ENCODE results near the gene OPA1. TPM values are rescaled to one million over a fixed set of nuclear protein-coding genes. Genes with fewer than 3 reads are reported as not detected.
"Not testable (repeated sequence)": the region's sequence is repeated elsewhere in the genome, so short reads cannot be mapped to it uniquely, and the experiment has no call there.

Gene OPA1
- total RNA-seq, 1 experiment from 2014 or later: 88.0 TPM

DNA sequence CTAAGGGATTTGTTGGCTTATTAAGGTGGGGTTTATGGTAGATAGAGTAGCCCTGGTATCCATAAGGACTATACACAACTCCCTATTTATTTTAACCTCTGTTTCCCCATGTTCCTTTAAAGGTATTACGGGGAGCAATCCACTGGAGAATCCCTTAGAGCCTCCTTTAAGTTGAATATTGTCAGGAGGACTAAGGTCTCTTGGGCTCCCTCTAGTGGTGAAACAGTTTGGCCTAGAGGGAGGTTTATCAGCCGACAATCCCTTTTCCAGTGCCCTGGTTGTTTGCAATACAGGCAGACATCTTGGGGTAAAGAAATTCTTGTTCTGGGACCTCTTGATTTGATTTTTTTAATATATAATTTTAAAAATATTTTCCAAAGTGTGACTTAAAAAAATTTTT lies 12.9 kb downstream of the OPA1 start:
- Histone ChIP-seq H3K27ac (no peak overlapping the region), H3K4me1 (no peaks in the 10 kb centered on the region), H3K36me3 (peaks cover 8% of the 10 kb centered on the region), H3K9me3 (replicated peaks) (0 out of 2 replicates have a peak, but pooled peaks cover 10% of the 10 kb centered on the region), H3K4me3 (no peak overlapping the region), H3K27me3 (no peaks in the 10 kb centered on the region)
- peak; percentile 66 to 87 for DNase-seq

GRCh38 chr3:193606892-193607291 lies 13.9 kb downstream of the OPA1 start:
- not testable (repeated sequence) for H3K36me3 ChIP-seq; DNase-seq; H3K9me3 ChIP-seq (replicated peaks); H3K27ac ChIP-seq; H3K4me3 ChIP-seq; H3K4me1 ChIP-seq; H3K27me3 ChIP-seq

DNA sequence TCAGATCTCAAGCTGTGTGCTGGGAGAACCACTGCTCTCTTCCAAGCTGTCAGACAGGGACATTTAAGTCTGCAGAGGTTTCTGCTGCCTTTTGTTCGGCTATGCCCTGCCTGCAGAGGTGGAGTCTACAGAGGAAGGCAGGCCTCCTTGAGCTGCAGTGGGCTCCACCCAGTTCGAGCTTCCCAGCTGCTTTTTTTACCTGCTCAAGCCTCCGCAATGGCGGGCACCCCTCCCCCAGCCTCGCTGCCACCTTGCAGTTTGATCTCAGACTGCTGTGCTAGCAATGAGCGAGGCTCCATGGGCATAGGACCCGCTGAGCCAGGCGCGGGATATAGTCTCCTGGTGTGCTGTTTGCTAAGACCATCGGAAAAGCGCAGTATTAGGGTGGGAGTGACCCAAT lies 17.5 kb downstream of the OPA1 start:
- not testable (repeated sequence) for H3K27me3 ChIP-seq, H3K4me3 ChIP-seq, H3K27ac ChIP-seq, H3K4me1 ChIP-seq, DNase-seq
- Histone ChIP-seq H3K9me3 (replicated peaks) (peaks cover 17% of the 10 kb centered on the region; the same call in 1 of the 2 replicates), H3K36me3 (peaks cover 21% of the 10 kb centered on the region)

DNA sequence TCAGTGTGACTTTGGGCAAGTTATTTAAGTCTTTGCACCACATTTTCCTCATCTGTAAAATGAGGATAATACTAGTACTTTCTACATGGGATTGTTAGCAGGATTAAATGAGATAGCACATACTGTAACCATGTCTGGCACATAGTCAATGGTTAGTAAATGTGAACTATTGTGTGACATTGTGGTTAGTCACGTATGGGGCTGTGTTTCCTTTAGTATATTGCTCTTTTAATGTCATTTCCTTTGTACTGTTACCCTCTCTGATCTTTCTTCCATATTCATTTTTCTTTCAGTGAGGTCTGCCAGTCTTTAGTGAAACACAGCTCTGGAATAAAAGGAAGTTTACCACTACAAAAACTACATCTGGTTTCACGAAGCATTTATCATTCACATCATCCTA lies 21.4 kb downstream of the OPA1 start:
- H3K4me1 ChIP-seq: no peaks in the 10 kb centered on the region
- no peak overlapping the region for H3K27ac ChIP-seq

GRCh38 chr3:193617628-193618027 lies 24.6 kb downstream of the OPA1 start:
- Histone ChIP-seq H3K9me3 (replicated peaks) (peaks cover 5% of the 10 kb centered on the region; the same call in 1 of the 2 replicates), H3K36me3 (peaks cover 76% of the 10 kb centered on the region), H3K4me1 (no peaks in the 10 kb centered on the region), H3K27ac (no peak overlapping the region), H3K4me3 (no peak overlapping the region), H3K27me3 (no peaks in the 10 kb centered on the region)
- no peak for DNase-seq

More for the DNA sequence above, 21.4 kb downstream of the OPA1 start:
- no peak for DNase-seq
- H3K9me3 ChIP-seq (replicated peaks): peaks cover 7% of the 10 kb centered on the region; the same call in 1 of the 2 replicates
- H3K36me3 ChIP-seq: peaks cover 57% of the 10 kb centered on the region
- H3K4me3 ChIP-seq: no peak overlapping the region
- no peaks in the 10 kb centered on the region for H3K27me3 ChIP-seq

DNA sequence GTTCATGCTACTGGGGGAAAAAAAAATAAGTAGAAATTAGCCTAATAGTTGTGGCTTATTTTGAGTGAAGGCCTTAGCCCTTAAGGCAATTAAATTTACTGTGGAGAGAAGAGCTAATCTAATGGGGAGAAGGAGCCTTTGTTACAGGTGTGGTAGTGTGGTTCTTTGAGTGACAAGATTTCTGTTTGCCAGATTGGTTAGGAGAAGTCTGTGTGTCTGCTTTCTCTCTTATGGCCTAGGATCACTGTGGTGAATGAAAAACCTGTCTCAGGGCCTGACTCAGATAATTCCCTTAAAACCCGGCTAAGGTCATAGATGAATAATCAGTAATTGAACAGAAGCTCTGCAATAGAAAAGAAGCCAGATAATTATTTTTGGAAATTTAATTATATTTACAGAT lies 27.0 kb downstream of the OPA1 start:
- Histone ChIP-seq H3K27ac (no peak overlapping the region), H3K27me3 (no peaks in the 10 kb centered on the region), H3K36me3 (peaks cover 85% of the 10 kb centered on the region), H3K4me3 (no peak overlapping the region), H3K4me1 (no peaks in the 10 kb centered on the region; the same call in 1 of the 2 replicates), H3K9me3 (replicated peaks) (no peaks in the 10 kb centered on the region)
- no peak for DNase-seq

DNA sequence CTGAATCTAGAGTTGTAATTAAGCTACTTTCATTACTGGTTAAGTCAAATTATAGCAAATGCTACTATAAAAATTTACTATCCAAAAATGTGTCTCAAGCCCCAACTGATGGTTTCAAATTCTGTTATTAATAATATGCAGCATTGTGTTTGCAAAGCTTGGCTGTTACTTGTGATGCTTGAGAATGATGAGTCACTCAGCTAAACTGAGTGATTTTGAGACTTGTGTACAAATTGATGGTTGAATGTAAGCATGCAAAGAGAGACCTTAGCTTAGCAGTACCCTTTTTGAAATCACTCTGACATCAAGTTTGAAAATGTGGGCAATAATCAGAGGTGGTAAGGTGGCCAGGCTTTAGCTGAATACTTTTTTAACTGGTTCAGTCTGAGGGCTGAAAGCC lies 27.6 kb downstream of the OPA1 start:
- Histone ChIP-seq H3K36me3 (peaks cover 85% of the 10 kb centered on the region), H3K9me3 (replicated peaks) (no peaks in the 10 kb centered on the region), H3K4me1 (no peaks in the 10 kb centered on the region; the same call in 1 of the 2 replicates), H3K4me3 (no peak overlapping the region), H3K27me3 (no peaks in the 10 kb centered on the region), H3K27ac (no peak overlapping the region)
- DNase-seq: no peak

DNA sequence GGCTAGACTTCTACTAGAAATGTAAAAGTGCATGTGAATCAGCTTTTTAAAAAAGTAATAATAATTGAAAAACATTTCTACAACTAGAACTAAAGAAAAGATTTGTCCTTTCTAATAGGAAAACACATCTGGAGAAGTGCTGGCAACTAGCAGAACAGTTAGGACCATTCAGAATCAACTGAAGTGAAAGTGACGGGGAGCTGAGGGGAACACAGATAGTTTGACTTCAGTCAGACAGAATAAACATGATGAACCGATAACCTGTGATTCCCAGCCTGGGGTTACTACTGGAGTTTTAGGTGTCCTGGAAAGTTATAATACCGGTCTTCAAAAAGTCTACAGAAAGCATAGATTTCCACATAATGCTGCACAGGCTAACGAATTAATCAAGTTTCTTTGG lies 28.1 kb downstream of the OPA1 start:
- Histone ChIP-seq H3K9me3 (replicated peaks) (no peaks in the 10 kb centered on the region), H3K27ac (no peak overlapping the region), H3K27me3 (no peaks in the 10 kb centered on the region), H3K36me3 (peaks cover 87% of the 10 kb centered on the region), H3K4me3 (no peak overlapping the region), H3K4me1 (no peaks in the 10 kb centered on the region; the same call in 1 of the 2 replicates)
- DNase-seq: no peak

DNA sequence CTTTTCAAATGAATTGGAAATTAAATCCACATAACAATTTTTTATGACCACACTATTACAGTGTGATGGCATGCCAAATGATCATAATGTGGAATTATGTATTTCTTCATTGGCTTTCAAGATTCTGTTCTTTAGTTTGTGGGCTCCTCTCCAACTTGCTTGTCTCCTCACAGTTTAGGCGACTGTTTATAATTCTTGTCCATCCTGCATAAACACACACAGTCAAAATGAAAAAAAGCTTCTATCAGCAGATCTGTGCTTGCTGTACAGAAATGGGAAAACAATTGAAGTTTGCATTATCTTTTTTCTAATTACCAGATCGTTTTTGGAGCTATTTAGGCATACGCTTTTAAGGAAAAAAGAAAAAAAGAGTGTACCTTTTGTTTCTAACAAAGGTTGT lies 37.0 kb downstream of the OPA1 start:
- Histone ChIP-seq H3K36me3 (peaks cover 29% of the 10 kb centered on the region), H3K27ac (no peak overlapping the region)
- no peak for DNase-seq

GRCh38 chr3:193637831-193638230 lies 44.8 kb downstream of the OPA1 start:
- H3K4me1 ChIP-seq: no peaks in the 10 kb centered on the region
- no peak overlapping the region for H3K4me3 ChIP-seq
- no peaks in the 10 kb centered on the region for H3K9me3 ChIP-seq (replicated peaks)
- no peak for DNase-seq
- H3K27ac ChIP-seq: no peak overlapping the region
- no peaks in the 10 kb centered on the region for H3K27me3 ChIP-seq
- peaks cover 32% of the 10 kb centered on the region for H3K36me3 ChIP-seq

More for the DNA sequence above, 37.0 kb downstream of the OPA1 start:
- Histone ChIP-seq H3K9me3 (replicated peaks) (no peaks in the 10 kb centered on the region), H3K27me3 (no peaks in the 10 kb centered on the region), H3K4me3 (no peak overlapping the region), H3K4me1 (no peaks in the 10 kb centered on the region)

DNA sequence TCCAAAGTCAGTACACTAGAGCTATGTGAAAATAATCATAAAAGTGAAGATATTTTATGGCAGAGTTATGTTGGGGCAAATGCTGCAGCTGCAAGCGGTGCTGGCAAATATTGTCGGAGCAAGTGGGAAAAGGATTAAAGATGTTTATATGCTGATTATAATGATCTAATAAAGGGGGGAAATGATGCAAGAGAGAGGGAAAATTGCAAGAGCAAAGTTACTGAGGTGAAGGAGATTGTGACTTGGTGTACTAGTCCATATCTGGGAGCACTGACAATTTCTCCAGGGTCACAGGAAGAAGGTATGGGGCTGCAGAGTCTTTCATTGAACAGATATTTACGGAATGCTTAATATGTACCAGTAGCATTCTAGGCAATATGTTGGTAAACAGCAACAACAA lies 45.8 kb downstream of the OPA1 start:
- DNase-seq: no peak
- H3K36me3 ChIP-seq: peaks cover 40% of the 10 kb centered on the region
- no peaks in the 10 kb centered on the region for H3K4me1 ChIP-seq
- no peaks in the 10 kb centered on the region for H3K9me3 ChIP-seq (replicated peaks)
- no peak overlapping the region for H3K4me3 ChIP-seq
- H3K27ac ChIP-seq: no peak overlapping the region
- no peaks in the 10 kb centered on the region for H3K27me3 ChIP-seq

DNA sequence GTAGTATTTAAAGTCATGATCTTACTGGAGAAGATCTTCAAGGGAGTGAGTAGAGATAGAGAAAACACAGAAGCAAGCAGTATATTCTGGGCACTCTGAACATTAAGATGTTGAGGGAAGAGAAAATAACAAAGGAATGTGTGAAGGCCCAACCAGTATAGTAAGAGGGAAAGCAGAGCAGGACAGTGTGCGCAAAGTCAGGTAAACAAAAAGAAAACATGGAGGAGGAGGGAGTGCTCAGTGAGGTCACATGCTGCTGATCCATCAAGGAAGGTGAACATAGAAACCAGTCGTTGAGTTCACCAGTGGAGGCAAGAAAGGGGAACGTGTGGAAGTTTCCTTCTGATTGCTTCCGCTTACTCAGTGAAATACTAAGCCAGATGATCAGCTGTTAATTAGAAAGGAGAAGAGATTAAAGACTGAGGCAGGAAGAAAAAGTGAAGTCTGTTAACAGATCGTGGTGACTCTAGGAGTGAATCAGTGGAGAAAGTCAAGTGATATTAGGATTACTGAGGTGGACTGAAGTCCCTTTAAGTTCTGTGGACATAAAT lies 47.2 kb downstream of the OPA1 start:
- Histone ChIP-seq H3K27ac (no peak overlapping the region), H3K4me3 (no peak overlapping the region), H3K9me3 (replicated peaks) (no peaks in the 10 kb centered on the region), H3K36me3 (peaks cover 51% of the 10 kb centered on the region), H3K27me3 (no peaks in the 10 kb centered on the region), H3K4me1 (no peaks in the 10 kb centered on the region)
- DNase-seq: no peak

- Histone ChIP-seq H3K9me3 (replicated peaks) (no peaks in the 10 kb centered on the region), H3K27me3 (no peaks in the 10 kb centered on the region), H3K4me1 (no peaks in the 10 kb centered on the region), H3K27ac (no peak overlapping the region), H3K4me3 (no peak overlapping the region), H3K36me3 (peaks cover 58% of the 10 kb centered on the region)
- no peak for DNase-seq
Observed at GRCh38 chr3:193640728-193641439, 47.9 kb downstream of the OPA1 start.

DNA sequence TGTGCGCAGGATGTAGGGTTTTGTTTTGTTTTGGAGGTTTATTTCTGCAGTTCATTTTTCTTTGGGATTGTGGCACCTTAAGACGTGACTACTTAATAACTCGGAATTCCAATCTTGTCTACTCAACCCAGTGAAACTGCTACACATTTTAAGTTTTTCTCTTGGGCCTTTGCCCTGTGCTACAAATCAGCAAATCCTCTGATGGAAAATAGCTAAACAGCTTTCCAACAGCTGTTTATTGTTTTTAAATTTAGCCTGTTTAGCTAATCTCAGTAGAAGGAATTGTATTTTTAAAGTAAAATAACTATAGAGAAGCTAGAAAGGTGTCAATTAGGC lies 48.4 kb downstream of the OPA1 start:
- H3K4me3 ChIP-seq: no peak overlapping the region
- H3K27me3 ChIP-seq: no peaks in the 10 kb centered on the region
- peaks cover 61% of the 10 kb centered on the region for H3K36me3 ChIP-seq
- no peaks in the 10 kb centered on the region for H3K9me3 ChIP-seq (replicated peaks)
- no peaks in the 10 kb centered on the region for H3K4me1 ChIP-seq
- DNase-seq: no peak
- no peak overlapping the region for H3K27ac ChIP-seq

DNA sequence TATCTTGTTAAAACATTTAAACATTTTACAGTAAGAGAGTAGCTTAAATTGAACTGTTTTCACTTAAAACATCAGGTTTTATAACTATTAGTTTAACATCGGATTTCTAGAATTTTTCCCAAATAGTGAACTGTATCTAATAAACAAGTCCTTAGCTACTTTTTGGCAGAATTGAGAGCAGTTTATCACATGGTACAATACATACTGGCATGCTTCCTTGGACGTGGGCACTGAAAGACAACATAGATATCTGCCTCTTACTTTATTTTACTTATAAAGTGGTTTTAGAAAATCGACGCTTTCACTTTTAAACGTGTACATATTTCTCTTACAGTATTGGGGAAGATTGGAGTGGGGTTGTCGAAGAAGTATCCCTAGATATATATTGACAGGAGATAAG lies 52.8 kb downstream of the OPA1 start:
- no peak overlapping the region for H3K4me3 ChIP-seq
- H3K27me3 ChIP-seq: no peaks in the 10 kb centered on the region
- H3K36me3 ChIP-seq: peaks cover 70% of the 10 kb centered on the region

GRCh38 chr3:193648542-193649076 lies 55.6 kb downstream of the OPA1 start:
- Histone ChIP-seq H3K9me3 (replicated peaks) (no peaks in the 10 kb centered on the region), H3K27ac (no peak overlapping the region), H3K27me3 (no peaks in the 10 kb centered on the region), H3K4me3 (no peak overlapping the region), H3K4me1 (no peaks in the 10 kb centered on the region), H3K36me3 (peaks cover 59% of the 10 kb centered on the region)
- DNase-seq: no peak

More for the DNA sequence above, 52.8 kb downstream of the OPA1 start:
- DNase-seq: no peak
- H3K4me1 ChIP-seq: no peaks in the 10 kb centered on the region
- H3K9me3 ChIP-seq (replicated peaks): no peaks in the 10 kb centered on the region
- H3K27ac ChIP-seq: no peak overlapping the region

Measured in SJCRH30 (cell line).